ENCODE measurements around the gene CFAP410.
A peak's percentile ranks its signal among the peaks of the same experiment; 100 is the strongest.

CFAP410 gene

DNA sequence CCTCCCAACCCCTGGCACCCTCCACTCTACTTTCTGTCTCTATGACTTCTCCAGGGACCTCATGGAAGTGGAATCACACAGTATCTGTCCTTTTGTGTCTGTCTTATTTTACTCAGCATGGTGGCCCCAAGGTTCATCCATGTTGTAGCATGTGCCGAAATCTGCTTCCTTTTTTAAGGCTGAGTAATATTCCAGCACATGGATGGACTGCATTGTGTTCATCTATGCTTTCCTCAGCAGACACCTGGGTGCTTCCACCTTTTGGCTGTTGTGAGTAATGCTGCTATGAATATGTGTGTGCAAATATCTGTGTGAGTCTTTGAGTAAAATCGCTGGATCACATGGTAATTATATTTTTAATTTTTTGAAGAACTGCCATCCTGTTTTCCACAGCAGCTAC lies 40.9 kb downstream of the CFAP410 start:
- DNase-seq (ENCODE audit: low read depth): no peak

DNA sequence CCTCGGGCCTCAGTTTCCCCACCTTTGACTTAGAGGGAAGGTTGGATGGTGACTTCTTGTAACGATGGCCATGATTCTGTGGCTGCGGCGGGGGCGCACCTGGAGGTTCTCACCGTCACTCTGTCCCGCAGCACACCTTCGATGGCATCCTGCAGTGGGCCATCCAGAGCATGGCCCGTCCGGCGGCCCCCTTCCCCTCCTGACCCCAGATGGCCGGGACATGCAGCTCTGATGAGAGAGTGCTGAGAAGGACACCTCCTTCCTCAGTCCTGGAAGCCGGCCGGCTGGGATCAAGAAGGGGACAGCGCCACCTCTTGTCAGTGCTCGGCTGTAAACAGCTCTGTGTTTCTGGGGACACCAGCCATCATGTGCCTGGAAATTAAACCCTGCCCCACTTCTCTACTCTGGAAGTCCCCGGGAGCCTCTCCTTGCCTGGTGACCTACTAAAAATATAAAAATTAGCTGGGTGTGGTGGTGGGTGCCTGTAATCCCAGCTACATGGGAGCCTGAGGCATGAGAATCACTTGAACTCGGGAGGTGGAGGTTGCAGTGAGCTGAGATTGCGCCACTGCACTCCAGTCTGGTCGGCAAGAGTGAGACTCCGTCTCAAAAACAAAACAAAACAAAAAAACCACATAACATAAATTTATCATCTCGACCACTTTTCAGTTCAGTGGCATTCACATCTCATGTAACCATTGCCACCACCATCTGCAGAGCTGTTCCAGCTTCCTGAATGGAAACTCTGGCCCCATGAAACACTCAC lies 41.5 kb downstream of the CFAP410 start:
- peak; percentile 37 for DNase-seq (ENCODE audit: low read depth)

DNA sequence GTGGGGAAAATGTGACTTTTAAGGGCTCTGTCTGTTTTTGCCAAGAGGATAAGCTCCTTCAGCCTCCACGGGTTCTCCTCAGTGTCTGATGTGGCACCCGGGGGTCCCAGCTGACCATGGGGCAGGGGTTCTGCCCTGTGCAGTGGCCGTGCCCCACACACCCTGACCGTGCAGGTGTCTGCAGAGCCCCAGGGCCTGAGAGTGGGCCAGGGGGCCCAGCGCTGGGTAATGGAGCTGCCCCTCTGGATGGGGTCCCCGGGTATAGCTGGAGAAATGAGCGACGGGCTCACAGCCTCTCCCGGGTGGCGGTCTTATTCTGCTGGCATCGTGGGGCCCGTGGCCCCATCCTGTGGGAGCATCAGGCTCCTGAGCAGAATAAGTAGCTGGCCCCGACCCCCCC lies 42.3 kb downstream of the CFAP410 start:
- DNase-seq (ENCODE audit: low read depth): no peak

DNA sequence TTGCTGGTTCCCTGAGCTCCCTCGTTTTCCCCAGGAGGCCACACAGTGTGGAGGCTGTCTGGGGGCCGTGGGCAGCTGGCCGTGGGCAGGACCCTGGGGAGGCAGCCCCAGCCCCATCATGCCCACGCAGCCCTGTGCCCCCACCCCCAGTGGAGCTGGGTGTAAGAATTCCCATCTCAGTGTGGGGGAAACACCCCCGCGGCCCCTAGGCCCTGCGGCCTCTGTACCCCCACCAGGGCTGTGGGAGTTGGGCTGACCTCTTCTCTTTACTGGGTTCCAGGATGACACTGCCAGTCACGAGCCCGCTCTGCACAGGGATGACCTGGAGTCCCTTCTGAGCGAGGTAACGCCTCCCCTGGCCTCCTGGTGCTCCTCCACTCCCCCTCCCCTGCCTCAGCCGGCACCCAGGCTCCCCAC lies 43.1 kb downstream of the CFAP410 start:
- no peak for DNase-seq (ENCODE audit: low read depth)

DNA sequence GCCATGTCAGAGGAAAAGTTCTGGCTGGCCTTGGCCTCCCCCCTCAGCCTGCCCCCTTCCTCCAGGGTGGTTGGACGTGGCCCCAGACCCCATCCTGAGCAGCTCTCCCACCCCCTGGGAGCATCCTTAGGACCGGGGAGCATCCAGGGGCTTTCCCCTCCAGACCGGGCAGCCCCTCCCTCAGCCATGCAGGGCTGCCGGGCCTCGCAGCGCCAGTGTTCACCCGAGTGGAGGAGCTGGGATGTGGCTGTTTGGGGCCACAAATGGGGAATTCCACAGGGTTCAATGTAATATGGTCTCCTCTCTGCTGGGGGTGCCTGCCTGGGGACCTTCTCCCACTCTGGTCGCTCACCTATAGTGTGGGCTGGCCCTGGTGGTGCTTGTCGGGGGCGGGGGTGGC lies 43.5 kb downstream of the CFAP410 start:
- no peak for DNase-seq (ENCODE audit: low read depth)

DNA sequence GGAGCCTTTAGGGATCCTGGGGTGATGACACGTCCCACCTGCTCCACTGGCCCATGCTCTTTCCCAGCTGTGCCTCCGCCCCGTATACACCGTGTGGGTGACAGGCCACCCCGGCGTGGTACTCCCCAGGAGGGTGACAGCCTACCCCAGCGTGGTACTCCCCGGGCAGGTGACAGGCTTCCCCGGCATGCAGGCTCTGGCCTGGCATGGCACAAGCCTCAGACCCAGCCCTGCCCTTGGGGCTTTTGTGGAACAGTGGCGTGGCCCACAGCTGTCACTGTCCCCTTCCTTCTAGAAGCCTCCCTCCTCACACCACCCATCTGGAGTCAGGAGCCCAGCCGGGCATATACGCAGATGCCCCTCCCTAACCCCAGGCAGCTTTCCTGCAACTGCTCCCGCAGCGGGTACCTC lies 44.0 kb downstream of the CFAP410 start:
- DNase-seq (ENCODE audit: low read depth): no peak

DNA sequence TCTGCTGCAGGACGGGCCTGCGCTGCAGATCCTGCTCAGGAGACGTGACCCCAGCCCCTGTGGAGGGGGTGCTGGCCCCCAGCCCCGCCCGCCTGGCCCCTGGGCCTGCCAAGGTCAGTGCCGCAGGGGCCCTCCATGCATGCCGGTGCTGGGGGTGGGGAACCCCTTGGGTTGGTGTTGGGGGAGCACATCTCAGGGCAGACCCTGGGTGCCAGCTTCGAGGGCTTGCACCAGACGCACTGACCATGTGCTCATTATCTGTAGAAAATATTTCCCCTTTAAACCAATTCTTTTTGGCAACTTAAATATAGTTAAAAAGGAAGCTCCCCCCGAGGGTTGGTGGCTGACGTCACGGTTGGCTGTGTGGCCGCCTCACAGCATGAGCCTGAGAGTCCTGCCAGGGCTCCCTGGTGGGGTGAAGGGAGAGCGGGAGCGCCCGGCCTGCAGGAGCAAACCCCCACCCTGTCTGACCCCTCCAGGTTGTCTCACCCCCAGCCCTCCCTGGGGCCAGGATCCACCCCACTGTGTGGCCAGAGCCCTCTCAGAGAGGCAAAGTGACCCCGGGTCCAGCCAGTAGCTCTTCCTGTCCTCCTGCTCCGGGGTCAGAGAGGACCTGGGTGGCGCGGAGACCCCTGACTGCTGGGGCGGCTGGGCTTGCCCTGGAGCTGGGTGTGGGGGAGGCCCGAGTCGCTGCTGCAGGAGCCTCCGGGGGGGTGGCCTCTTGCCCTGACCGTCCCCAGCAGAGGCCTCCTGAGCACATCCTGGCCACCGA lies 44.6 kb downstream of the CFAP410 start:
- DNase-seq (ENCODE audit: low read depth): no peak

DNA sequence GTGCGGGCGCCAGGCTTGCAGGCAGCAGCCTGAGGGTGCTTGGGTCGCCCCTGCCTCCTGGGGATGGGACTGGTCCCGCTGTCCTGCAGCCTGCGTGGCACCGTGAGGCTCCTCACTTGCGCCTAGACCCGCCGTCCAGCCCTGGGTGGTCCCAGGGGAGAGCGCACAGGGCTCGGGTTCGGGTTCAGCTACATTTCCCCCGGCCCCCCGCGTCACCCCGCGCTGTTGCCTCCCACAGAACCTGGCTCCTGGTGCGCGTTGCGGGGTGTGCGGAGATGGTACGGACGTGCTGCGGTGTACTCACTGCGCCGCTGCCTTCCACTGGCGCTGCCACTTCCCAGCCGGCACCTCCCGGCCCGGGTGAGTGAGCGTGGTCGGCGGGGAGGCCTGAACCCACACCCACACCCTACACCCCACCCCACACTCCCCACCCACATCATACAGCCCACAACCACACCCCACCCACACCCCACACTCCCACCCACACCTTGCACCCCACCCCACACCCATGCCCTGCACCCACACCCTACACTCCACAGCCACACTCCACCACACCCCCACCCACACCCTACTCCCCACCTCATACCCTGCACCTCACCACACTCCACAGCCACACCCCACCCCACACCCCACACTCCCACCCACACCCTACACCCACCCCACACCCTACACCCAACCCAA lies 45.5 kb downstream of the CFAP410 start:
- DNase-seq (ENCODE audit: low read depth): no peak

DNA sequence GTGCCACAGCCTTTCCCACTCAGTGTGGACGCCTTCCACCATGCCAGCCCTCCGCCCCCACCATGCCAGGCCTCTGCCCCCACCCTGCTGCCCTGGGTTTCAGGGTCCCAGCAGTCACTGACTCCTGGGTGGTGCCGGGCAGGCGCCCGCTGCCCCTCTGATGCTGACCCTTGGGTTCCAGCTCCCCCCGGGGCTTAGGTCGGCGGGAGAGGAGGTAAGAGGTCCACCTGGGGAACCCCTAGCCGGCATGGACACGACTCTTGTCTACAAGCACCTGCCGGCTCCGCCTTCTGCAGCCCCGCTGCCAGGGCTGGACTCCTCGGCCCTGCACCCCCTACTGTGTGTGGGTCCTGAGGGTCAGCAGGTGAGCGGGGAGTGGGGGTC lies 46.4 kb downstream of the CFAP410 start:
- no peak for DNase-seq (ENCODE audit: low read depth)

DNA sequence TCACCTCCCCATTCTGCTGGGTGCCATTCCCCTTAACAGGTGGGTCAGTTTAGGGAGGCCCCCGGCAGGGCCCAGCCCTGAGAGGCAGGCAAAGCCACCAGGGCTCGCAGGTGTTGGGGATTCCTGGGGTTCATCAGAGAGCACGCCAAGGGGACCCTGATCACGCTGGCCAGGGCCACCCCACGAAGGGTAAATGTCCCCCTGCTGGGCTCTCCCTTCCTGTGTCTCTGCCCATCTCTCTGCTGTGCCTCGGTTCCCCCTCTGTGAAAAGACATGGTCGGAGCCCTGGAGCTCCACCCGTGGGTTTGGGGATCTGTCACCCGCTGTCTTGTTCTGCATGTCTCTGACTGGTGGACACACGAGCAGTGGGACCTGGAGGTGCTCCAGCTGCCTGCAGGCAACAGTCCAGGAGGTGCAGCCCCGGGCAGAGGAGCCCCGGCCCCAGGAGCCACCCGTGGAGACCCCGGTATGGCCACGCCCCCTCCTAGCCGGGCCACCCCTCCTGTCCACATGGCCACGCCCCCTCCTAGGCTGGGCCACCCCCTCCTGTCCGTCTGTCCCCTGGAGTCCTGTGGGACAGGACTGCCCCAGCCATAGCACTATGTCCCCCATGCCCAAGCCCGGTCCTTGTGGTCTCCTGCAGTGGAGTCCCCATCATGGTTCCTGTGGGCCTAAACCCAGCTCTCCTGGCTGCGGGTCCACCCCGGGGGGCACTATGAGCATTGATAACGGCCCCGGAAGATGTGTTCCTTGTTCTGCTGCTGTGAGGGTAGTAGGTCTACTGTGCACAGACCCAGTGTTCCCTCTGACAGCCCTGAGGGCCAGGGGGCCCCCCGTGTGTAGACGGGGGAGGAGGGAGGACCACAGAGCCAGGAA lies 47.0 kb downstream of the CFAP410 start:
- DNase-seq (ENCODE audit: low read depth): no peak

DNA sequence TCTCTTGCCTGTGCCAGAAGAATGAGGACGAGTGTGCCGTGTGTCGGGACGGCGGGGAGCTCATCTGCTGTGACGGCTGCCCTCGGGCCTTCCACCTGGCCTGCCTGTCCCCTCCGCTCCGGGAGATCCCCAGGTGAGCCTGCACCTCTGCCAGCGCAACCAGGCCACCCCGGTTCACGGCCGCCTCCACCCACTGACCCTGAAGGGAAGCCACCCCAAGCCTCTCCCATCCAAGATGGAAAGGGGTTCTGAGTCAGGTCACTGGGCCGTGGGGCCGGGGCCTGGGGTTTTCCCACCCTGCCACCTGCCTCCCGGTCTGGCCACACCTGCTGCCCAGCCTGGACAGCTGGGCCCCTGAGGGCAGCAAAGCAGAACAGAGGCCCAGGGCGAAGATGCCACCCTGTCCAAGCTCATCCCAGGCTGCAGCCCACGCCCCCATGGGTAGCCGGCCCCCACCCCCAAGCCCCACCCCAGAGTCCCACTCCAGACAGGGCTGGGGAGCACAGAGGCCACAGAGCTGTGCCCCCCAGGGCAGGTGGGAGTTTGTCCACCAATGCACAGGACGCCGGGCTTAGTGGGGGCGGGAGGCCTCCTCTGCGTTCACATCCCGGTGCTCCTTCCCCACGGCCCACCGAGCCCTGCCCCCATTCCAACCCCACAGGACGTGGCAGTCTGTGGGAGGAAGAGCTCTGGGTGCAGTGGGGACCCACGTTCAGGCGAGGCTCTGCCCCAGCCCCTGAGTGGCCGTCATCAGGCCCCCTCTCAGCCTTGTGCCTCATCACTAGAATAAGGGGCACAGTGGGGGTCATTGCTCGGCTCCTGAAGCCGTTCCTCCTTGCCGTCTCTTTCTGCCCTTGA lies 47.9 kb downstream of the CFAP410 start:
- no peak for DNase-seq (ENCODE audit: low read depth)

DNA sequence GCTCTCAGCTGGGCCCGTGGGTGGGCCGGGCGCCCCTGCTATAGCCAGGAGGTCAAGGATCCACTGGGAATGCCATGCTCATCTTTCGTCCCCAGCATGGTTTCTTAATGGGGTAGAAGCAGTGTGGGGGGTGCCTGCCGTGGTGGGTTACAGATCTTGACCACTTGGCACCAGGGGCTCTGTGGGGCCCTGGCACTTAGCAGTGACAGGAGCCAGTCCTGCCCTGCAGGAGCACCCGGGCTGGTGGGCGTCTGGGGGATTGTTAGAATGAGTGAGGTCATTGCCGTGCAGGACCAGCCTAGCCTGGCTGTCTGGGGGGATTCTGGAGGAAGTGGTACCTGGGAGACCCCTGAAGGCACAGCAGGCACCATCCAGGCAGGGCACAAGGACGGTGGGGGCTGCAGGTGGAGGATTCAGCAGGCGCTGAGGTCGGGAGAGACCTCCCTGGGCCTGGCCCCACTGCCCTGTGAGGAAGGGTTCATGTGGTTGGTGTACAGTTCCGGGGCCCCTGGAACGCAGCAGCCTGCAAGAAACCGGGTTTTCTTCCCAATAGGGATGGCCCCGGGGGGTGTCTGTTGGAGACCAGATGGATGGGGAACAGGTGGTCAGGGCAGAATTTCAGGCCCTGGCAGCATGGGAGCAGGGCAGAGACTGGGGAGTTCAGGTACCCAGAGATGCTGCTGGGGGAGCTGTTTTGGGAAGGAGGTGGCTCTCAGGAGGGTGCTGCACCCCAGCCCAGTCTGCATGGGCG lies 48.7 kb downstream of the CFAP410 start:
- no peak for DNase-seq (ENCODE audit: low read depth)

DNA sequence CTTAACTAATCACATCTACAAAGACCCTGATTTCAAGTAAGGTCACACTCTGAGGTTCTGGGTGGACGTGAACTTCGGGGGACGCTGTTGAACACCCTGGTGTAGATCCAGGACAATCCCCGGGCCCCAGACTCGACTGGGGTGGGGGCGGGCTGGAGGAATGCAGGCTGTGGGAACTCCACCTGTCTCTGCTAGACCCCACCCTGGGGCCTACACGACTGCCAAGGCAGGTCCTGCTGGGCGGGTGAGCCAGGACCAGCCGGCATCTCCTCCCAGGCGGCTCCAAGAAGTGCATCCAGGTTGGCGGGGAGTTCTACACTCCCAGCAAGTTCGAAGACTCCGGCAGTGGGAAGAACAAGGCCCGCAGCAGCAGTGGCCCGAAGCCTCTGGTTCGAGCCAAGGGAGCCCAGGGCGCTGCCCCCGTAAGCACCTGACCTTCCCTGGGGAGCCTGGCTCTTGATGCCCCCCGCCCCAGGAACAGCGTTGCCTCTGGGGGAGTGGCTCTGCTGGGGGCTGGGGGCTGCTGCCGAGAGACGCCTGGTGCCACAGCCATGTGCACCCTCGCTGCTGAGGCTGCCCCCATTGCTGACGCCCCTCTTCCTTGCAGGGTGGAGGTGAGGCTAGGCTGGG lies 49.7 kb downstream of the CFAP410 start:
- DNase-seq (ENCODE audit: low read depth): no peak

DNA sequence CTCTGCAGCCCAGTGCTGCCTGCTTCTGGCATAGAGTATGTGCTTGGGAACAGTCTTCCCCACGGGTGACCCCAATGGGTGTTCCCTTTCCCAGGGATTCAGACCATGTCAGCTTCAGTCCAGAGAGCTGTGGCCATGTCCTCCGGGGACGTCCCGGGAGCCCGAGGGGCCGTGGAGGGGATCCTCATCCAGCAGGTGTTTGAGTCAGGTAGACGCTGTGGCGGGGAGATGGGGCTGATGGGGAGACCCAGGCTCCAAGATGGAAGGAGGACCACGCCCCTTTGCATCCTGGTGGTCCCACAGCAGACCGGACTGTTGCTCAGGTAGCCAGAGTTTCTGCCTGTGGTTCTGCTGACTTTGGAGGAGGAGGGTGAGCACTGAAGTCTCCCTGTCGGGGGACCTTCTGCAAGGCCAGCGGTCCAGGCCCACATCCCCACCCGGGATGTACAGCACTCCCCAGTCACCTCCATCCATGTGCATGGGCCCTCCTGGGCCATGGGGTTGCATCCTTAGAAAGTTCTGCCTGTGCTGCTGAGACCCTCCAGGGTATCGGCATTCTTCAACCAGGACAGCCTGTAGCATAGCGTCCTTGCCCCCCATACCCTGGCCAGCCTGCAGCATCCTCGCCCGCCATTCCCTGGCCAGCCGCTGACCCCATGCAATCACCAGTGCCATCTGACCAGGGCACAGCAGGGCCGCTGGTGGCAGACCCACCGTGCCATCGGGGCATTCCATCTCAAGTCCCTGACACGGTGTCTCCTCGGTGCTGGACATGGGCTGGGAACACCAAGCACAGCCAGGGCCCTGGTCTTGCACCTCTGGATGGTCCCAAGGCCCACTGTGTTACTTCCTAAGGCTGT lies 50.7 kb downstream of the CFAP410 start:
- DNase-seq (ENCODE audit: low read depth): no peak

DNA sequence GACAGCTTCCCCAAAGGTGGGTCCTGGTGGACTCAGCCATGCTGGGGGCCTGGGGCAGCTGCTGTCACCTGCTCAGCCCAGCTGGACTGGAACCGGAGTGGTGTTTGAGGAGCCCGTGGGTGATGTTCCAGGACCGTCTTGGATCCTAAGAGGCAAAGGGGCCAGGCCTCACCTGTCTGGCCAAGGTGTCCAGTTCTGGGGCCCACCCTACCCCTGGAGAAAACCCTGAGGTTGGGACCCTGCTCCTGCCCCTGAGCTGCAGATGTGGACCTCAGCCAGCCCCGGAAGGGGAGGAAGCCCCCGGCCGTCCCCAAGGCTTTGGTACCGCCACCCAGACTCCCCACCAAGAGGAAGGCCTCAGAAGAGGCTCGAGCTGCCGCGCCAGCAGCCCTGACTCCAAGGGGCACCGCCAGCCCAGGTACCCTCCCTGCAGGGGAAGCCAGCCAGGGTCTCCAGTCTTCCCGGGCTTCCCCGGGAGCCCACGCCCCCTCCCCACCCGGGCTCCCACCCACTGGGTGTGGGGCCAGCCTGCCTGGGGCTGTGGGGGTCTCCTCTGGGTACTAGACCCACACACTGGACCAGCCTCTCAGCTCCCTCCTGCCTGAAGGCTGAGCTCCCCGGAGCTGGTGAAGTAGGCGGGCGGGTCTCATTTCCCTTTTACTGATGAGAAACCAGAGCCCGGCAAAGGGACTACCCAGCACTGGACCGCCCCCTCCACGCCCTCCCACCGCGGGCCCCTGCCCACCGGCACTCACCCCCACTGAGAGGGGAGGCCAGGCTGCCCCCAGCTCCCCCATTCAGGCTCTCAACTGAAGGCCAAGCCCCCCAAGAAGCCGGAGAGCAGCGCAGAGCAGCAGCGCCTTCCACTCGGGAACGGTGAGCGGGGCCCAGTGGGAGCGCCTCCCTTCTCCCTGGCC lies 52.2 kb downstream of the CFAP410 start:
- DNase-seq (ENCODE audit: low read depth): no peak

DNA sequence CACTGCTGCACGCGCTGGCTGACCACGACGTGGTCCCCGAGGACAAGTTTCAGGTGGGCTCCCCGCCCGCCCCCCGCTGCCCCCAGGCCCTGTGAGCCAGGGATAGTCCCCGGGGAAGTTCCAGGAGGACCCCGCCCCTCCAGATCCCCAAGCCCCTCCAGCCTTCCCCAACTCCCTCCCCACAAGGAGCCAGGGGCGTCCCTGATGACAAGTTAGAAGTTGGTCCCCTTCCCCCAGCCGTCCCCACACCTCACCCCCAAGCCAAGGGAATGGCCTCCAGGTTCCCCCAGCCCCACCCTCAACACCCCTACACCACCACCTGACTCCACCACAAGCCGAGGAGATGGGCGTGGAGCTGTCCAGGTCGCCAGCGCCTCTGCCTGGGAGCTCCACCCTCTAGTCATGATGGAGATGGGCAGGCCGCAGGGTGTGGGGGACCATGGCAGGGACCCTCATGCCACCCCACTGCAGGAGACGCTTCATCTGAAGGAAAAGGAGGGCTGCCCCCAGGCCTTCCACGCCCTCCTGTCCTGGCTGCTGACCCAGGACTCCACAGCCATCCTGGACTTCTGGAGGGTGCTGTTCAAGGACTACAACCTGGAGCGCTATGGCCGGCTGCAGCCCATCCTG lies 53.0 kb downstream of the CFAP410 start:
- DNase-seq (ENCODE audit: low read depth): no peak

All from stimulated activated CD8-positive, alpha-beta memory T cell treated with anti-CD3 and anti-CD28 coated beads, Interleukin-15, amount 100 ng/mL, for 24 hours (primary cell).